Measurements from ENCODE around the gene VSTM2L.

DNA sequence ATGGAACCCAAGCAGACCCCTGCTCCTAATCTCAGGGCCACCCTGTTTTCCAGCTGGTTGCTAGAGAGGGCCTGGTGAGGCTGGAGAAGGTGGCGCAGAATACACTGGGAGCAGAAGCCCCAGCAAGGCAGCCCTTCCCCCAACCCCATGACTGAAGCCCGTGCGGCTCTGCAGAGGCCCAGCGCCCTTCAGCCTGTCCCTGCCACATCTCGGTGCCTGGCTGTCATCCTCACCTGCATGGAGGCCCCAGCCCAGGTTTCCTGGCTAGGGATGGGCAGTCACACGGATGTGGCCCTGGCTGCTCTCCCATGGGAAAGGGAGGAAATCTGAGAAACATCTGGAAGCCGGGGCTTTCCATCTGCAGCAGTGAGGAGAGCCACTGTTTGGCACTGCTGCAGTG lies 26.1 kb upstream of the VSTM2L start:
- TF ChIP-seq EZH2 (IDR thresholded peaks at IDR 0.05; ENCODE audit: insufficient read depth, poor library complexity, severe bottlenecking) = no peak
- no peak for TF ChIP-seq EZH2phosphoT487 (IDR thresholded peaks at IDR 0.05; ENCODE audit: insufficient read depth, low read depth)

Measured in GM23248 (cell line).